ENCODE measurements around the gene ADAM17.

DNA sequence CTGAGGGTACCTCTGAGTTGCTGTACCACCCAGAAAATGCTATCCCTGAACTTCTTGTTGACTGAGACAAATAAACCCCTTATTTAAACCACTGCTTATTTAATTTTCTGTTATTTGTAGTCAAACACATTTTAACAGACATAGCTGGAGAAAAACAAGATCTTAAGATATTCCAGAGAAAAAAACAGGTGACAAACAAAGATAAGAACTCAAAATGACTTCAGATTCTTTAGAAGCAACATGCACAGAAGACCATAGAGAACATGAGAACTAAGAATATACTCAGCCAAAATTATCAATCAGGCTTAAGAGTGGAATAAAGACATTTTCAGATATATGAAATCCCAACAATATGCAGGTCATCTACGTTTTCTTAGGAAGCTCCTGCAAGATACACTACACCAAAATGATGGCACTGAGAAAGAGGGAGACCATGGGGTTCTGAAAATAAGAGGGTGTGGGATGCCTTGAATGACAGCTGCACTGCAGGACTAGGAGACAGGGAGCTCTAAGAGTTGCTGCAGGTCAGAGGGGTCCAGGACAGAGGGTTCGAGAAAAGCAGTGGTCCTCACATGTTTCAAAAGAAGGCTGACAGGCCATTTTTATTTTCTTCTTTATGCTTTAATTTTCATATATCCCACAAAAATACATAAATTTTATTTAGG lies 38.4 kb downstream of the ADAM17 start:
- TF ChIP-seq, protein P1, sequence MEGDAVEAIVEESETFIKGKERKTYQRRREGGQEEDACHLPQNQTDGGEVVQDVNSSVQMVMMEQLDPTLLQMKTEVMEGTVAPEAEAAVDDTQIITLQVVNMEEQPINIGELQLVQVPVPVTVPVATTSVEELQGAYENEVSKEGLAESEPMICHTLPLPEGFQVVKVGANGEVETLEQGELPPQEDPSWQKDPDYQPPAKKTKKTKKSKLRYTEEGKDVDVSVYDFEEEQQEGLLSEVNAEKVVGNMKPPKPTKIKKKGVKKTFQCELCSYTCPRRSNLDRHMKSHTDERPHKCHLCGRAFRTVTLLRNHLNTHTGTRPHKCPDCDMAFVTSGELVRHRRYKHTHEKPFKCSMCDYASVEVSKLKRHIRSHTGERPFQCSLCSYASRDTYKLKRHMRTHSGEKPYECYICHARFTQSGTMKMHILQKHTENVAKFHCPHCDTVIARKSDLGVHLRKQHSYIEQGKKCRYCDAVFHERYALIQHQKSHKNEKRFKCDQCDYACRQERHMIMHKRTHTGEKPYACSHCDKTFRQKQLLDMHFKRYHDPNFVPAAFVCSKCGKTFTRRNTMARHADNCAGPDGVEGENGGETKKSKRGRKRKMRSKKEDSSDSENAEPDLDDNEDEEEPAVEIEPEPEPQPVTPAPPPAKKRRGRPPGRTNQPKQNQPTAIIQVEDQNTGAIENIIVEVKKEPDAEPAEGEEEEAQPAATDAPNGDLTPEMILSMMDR (conservative IDR thresholded peaks at IDR 0.05; ENCODE audit: low read length) = no peak
- no peak for TF ChIP-seq EZH2phosphoT487 (IDR thresholded peaks at IDR 0.05; ENCODE audit: borderline replicate concordance, low read depth, low read length)

All from OCI-LY7 (cell line).